ENCODE measurements around the gene FANCM.
A peak's percentile ranks its signal among the peaks of the same experiment; 100 is the strongest.
"Not testable (repeated sequence)": the region's sequence is repeated elsewhere in the genome, so short reads cannot be mapped to it uniquely, and the experiment has no call there.

Gene FANCM

GRCh38 chr14:45135659-45136395 lies at the start of gene FANCM:
TSS of gene FANCM (plus strand) at chr14:45135930. CDS start at chr14:45136032, 102 bp downstream.
- peak; percentile 96 for DNase-seq

- DNase-seq, result peak; percentile 86
Measured at GRCh38 chr14:45089813-45090212, 45.9 kb upstream of the FANCM start.

- DNase-seq, result no peak
Measured at GRCh38 chr14:45091710-45092109, 44.0 kb upstream of the FANCM start.

- no peak for DNase-seq
Measured at GRCh38 chr14:45094275-45094674, 41.5 kb upstream of the FANCM start.

GRCh38 chr14:45095143-45095542 lies 40.6 kb upstream of the FANCM start:
- DNase-seq, result peak; percentile 57

GRCh38 chr14:45096218-45096617 lies 39.5 kb upstream of the FANCM start:
- no peak for DNase-seq

GRCh38 chr14:45103806-45104205 lies 31.9 kb upstream of the FANCM start:
- DNase-seq, result no peak

- DNase-seq, result no peak
Measured at GRCh38 chr14:45104561-45104960, 31.2 kb upstream of the FANCM start.

- peak; percentile 26 for DNase-seq
Measured at GRCh38 chr14:45112896-45113781, 22.6 kb upstream of the FANCM start.

- no peak for DNase-seq
Measured at GRCh38 chr14:45114327-45114726, 21.4 kb upstream of the FANCM start.

GRCh38 chr14:45118594-45118993 lies 17.1 kb upstream of the FANCM start:
- DNase-seq, result no peak

- DNase-seq, result no peak
Measured at GRCh38 chr14:45120096-45120495, 15.6 kb upstream of the FANCM start.

GRCh38 chr14:45123271-45123670 lies 12.5 kb upstream of the FANCM start:
- DNase-seq, result no peak

GRCh38 chr14:45125754-45126153 lies 10.0 kb upstream of the FANCM start:
- no peak for DNase-seq

GRCh38 chr14:45128963-45129629 lies 6.6 kb upstream of the FANCM start:
- DNase-seq, result no peak

GRCh38 chr14:45133683-45134050 lies 2.1 kb upstream of the FANCM start:
- DNase-seq, result no peak

- peak; percentile 99 for DNase-seq
Measured at GRCh38 chr14:45134051-45134958, 1.4 kb upstream of the FANCM start, which contains the start of gene FKBP3. TSS of gene FKBP3 (minus strand) at chr14:45134481. CDS start at chr14:45134456, 25 bp downstream.

GRCh38 chr14:45135156-45135555 lies 574 bp upstream of the FANCM start:
- no peak for DNase-seq

GRCh38 chr14:45136399-45136798 lies 669 bp downstream of the FANCM start:
- no peak for DNase-seq

- no peak for DNase-seq
Measured at GRCh38 chr14:45140661-45141187, 5.0 kb downstream of the FANCM start.

GRCh38 chr14:45142083-45142482 lies 6.4 kb downstream of the FANCM start:
- DNase-seq, result not testable (repeated sequence)

GRCh38 chr14:45144658-45145057 lies 8.9 kb downstream of the FANCM start:
- no peak for DNase-seq

Data from activated CD4-positive, alpha-beta T cell treated with anti-CD3 and anti-CD28 coated beads, Interleukin-10, Interleukin-2, amounts not matched to agents 100 ng/mL and 50 ng/mL, durations not matched to agents 16 hours and 8 hours (primary cell).